Kidney capillary endothelial cell (primary cell): ENCODE data around the gene CLASP2.
"Not testable (repeated sequence)": the region's sequence is repeated elsewhere in the genome, so short reads cannot be mapped to it uniquely, and the experiment has no call there.

ENCODE experiments used
- DNase-seq: peaks from one replicate; pipeline ENCODE4 v3.0.0-alpha.2; 2018; ENCODE audit warnings: low spot score

CLASP2 gene

DNA sequence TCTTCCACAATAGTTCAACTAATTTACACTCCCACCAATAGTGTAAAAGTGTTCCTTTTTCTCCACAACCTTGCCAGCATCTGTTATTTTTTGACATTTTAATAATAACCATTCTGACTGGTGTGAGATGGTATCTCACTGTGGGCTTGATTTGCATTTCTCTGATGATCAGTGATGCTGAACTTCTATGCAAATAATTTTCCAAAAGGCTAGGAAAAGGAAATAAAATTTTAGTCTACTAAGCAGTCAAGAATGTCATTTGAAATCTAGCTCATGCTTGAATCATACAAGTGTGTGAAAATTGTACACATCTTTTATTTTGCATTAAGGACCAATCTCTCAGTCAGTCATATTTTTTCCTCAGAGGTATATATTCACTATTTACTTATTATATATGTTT, 176.1 kb downstream of the CLASP2 start:
- DNase-seq = peak; percentile 23

GRCh38 chr3:33538678-33539339, 179.2 kb downstream of the CLASP2 start:
- no peak for DNase-seq

DNA sequence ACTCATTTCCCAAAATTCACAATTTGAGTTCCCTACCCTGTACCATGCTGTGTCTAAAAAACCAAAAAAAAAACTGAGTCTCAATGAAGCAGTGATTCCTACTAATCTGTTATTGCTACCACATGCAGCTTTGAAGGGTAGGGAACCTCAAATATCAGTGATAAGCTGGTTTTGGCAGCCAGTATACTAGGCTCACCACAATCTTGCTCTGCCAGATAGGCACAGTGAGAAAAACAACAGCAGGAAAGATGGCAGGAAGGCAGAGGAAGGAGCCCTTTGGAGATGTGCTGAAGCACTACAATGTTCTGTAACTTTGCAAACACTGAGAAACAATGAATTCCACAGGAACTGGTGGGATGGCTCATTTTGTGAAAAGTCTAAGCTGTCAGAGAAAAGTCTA, 180.9 kb downstream of the CLASP2 start:
- no peak for DNase-seq

GRCh38 chr3:33526787-33527186, 191.3 kb downstream of the CLASP2 start:
- no peak for DNase-seq

DNA sequence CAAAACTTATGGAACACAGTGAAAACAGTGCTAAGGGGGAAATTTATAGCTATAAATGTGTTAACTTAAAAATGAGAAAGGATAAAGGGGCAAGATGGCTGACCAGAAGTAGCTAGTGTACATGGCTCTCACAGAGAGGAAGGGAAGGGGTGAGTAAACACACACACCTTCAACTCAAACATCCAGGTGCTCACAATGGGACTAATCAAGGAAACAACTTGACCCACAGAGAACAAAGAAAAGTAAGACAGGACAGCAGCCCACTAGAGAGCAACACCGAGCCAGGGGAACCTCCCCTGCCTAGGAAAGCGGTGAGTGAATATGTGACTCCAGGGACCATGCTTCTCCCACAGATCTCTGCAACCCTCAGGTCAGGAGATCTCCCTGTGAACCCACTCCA, 192.8 kb downstream of the CLASP2 start:
- no peak for DNase-seq

DNA sequence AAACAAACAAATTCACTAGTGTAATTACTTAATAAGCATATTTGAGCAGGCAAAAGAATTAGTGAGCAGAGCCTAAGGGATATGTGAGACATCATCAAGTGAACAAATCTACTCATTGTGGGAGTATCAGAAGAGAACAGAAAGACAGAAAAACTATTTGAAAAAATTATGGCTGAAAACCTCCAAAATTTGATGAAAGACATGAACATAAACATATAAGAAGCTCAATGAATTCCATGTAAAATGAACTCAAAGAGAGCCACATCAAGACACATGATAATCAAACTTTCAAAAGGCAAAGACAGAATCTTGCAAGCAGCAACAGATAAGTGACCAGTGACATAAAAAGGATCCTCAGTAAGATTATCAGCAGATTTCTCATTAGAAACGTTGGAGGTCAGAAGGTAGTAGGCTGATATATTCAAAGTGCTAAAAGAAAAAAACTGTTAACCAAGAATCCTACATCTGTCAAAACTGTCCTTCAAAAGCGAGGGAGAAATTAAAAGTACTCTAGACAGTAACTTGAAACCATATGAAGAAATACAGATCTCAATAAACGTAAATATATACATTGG, 194.9 kb downstream of the CLASP2 start:
- no peak for DNase-seq

DNA sequence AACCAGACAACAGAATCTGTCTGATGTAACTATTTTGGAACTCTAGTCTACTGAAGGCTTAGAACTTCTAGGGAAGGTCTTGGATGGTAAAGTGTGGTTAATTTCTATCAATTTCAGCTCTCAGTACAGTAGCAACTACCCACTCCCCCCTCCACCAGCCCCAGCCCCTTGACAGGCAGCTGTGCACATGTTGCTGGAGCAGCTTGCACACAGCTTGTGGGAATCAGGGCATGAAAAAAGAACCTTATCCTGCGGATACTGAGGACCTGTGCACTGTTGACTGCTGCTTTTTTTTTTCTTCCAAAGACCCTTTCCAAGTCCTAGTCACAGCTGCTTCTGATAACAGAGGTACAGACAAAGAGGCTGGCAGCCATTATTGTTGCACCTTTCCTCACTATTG, 196.3 kb downstream of the CLASP2 start:
- no peak for DNase-seq

- DNase-seq = no peak
Observed at GRCh38 chr3:33513262-33513863, 204.7 kb downstream of the CLASP2 start.

DNA sequence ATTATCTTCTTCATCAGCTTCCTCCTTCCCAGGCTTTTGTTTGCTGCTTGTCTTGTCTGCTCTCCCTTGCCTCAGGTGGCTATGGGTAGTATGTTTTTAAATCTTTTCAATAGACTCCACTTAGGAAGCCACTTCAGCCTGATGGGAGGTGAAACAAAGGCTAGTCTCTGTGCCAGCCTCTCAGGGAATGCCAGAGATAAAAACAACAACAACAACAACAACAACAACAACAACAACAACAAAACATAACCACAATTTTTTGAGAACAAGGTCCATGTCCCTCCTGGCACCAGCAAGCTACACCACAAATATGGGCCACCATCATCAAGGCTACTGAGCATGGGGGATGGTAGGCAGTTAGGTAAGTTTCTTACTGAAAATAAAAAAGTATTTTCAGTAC, 213.0 kb downstream of the CLASP2 start:
- no peak for DNase-seq

DNA sequence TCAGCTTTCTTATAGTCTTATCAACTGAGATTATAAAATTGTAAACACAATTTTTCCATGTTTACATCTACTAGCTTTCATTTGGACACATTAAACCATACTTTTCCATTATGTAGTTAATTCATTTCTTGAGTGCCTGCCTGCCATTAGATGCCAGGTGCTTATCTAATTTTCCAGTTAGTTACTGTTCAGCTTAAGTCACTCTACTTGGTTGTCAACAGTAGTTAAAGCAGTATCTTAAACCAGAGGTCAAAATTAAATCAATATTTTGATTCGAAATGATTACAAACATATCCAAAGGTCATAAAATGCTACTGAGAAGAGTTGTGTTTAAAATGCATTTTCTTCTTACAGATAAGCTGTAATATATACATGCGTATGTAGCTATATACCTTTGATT, 221.6 kb downstream of the CLASP2 start:
- DNase-seq = no peak

DNA sequence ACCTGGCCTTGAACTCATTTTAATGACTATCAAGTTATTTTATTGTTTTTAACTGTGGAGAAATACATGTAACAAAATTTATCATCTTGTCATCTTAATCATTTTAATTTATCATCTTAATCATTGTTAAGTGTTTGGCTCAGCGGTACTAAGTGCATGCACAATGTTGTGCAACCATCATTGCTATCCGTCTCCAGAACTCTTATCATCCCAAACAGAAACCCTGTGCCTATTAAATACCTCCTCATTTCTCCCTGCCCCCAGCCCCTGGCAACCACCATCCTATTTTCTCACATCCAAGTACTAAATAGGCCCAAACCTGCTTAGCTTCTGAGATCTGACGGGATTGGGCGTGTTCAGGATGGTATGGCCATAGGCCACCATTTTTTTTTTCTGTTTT, 226.3 kb downstream of the CLASP2 start:
- DNase-seq = no peak

- DNase-seq = no peak
Observed at GRCh38 chr3:33490641-33491241, 227.3 kb downstream of the CLASP2 start.

DNA sequence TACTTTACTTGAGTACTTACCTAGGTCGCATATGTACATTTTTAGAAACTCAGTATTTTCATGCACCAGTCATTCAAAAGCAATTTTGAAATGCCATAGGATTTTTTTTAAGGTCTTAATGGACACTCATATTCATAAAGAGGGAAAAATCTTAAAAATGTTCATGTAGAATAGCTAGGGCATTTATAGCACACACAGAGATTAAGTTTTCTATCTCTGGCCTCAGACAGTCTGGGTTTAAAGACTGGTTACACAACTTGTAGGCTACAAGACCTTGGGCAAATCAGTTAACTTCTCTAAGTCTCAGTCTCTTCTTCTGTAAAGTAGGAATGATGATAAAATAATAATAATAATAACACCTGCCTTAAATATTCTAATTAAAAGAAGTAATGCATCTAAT, 229.4 kb downstream of the CLASP2 start:
- DNase-seq = no peak

- DNase-seq = no peak
Observed at GRCh38 chr3:33488246-33488645, 229.8 kb downstream of the CLASP2 start.

DNA sequence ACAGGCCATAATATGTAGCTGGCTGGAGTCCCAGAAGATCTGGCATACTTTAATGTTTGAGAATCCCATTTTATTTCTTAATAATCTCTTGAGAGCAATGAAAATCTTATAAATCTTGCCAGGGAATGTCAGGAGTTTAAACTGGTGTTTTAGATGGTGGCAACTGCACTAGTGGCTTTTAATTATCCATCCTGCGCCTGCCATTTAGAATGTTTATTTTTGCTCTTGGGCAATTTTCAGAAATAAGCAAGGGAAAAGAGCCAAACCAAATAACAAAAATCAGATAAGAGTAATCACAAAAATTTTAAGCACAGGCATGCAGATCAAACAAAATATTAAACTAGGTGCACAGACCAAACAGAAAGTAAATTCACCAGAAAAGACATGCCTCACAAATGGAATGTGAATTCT, 235.9 kb downstream of the CLASP2 start:
- no peak for DNase-seq

DNA sequence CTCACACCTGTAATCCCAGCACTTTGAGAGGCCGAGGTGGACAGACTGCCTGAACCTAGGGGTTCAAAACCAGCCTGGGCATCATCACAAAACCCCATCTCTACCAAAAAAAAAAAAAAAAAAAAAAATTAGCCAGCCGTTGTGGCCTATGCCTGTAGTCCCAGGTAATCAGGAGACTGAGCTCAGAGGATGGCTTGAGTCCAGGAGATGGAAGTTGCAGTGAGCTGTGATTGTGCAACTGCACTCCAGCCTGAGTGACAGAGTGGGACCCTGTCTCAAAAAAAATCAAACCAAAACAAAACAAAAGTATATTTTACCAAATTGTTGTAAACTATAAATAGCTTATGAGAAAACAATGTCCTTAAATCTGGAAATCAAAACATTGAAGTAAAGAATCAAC, 243.2 kb downstream of the CLASP2 start:
- no peak for DNase-seq

DNA sequence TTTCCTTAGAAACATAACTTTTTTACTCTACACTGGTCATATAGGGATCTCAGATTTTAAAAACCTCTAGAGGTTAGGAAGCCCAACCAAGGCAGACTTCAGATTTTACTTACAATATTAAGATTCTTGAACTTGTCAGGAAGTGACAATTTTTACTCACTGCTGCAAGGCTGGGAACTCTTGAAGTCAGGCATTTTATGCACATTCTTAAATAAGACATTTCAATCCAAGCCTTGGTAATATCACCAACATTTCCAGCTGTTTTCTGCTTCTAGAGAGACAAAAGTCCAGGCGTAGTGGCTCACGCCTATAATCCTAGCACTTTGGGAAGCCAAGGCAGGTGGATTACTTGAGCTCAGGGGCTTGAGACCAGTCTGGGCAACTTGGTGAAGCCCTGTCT, 244.2 kb downstream of the CLASP2 start:
- no peak for DNase-seq

- DNase-seq = no peak
Observed at GRCh38 chr3:33467786-33468185, 250.3 kb downstream of the CLASP2 start.

GRCh38 chr3:33461097-33461496, 257.0 kb downstream of the CLASP2 start:
- DNase-seq = no peak

DNA sequence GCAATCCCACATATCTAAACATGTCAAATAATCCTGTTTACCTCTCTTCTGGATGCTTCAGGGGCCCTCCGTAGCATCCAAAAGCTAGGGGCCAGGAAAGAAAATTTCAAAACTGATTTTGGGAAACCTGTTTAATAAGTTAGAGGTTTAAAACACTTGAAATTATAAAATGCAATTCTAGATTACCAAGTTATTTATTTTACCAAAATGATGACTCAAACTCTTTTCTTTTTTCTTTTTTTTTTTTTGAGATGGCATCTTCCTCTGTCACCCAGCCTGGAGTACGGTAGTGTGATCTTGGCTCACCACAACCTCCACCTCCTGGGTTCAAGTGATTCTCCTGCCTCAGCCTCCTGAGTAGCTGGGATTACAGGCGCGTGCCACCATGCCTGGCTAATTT, 258.5 kb downstream of the CLASP2 start:
- DNase-seq = not testable (repeated sequence)

- no peak for DNase-seq
Observed at GRCh38 chr3:33458446-33458845, 259.6 kb downstream of the CLASP2 start.

- no peak for DNase-seq
Observed at GRCh38 chr3:33456756-33457155, 261.3 kb downstream of the CLASP2 start.

DNA sequence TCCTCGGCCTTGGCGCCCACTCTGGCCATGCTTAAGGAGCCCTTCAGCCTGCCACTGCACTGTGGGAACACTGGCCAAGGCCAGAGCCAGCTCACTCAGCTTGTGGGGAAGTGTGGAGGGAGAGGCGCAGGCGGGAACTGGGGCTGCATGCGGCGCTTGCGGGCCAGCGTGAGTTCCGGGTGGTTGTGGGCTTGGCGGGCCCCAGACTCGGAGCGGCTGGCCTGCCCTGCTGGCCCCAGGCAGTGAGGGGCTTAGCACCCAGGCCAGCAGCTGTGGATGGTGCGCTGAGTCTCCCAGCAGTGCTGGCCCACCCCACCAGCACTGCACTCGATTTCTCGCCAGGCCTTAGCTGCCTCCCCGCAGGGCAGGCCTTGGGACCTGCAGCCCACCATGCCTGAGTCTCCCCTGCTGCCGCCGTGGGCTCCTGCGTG, 264.7 kb downstream of the CLASP2 start:
- no peak for DNase-seq
